H9 (cell line): Measurements from ENCODE around the gene RRAD. TPM values are rescaled to one million over a fixed set of nuclear protein-coding genes. Genes with fewer than 3 reads are reported as not detected.
A peak's percentile ranks its signal among the peaks of the same experiment; 100 is the strongest.

Source experiments
- DNase-seq: peaks from one replicate; pipeline ENCODE4 v3.0.0-alpha.2; 2017
- H2AFZ ChIP-seq: one replicate; pipeline ENCODE4 v1.6.1; 2013; ENCODE audit warnings: mild to moderate bottlenecking, low read length, control low read depth, moderate library complexity
- H2AK5ac ChIP-seq: 2 replicates; pipeline ENCODE4 v1.6.1; 2013; ENCODE audit warnings: low read length, control low read depth, mixed read lengths; ENCODE audit not compliant: insufficient read length
- H2BK120ac ChIP-seq: one replicate; pipeline ENCODE4 v1.6.1; 2013; ENCODE audit warnings: low read depth, mild to moderate bottlenecking, low read length, control low read depth, inconsistent platforms; ENCODE audit not compliant: poor library complexity, severe bottlenecking
- H2BK12ac ChIP-seq: 2 replicates; pipeline ENCODE4 v1.6.1; 2013; ENCODE audit warnings: low read length, control low read depth, mixed read lengths, low read depth; ENCODE audit not compliant: insufficient read length
- H2BK15ac ChIP-seq: 2 replicates; pipeline ENCODE4 v1.6.1; 2013; ENCODE audit warnings: low read depth, low read length, control low read depth
- H2BK20ac ChIP-seq: one replicate; pipeline ENCODE4 v1.6.1; 2013; ENCODE audit warnings: low read depth, mild to moderate bottlenecking, low read length, control low read depth, inconsistent platforms; ENCODE audit not compliant: poor library complexity, severe bottlenecking
- H2BK5ac ChIP-seq: 2 replicates; pipeline ENCODE4 v1.6.1; 2013; ENCODE audit warnings: low read length, control low read depth, mixed read lengths; ENCODE audit not compliant: insufficient read length
- H3K14ac ChIP-seq: 2 replicates; pipeline ENCODE4 v1.6.1; 2013; ENCODE audit warnings: low read length, control low read depth; ENCODE audit not compliant: insufficient read depth
- H3K18ac ChIP-seq: 2 replicates; pipeline ENCODE4 v1.6.1; 2013; ENCODE audit warnings: low read depth, mild to moderate bottlenecking, mixed read lengths, low read length, control low read depth; ENCODE audit not compliant: insufficient read length
- H3K23ac ChIP-seq: 2 replicates; pipeline ENCODE4 v1.6.1; 2013; ENCODE audit warnings: low read length, control low read depth, mixed read lengths, low read depth; ENCODE audit not compliant: insufficient read length
- H3K23me2 ChIP-seq: 2 replicates; pipeline ENCODE4 v1.6.1; 2013; ENCODE audit warnings: low read depth, mild to moderate bottlenecking, mixed read lengths, low read length, control low read depth; ENCODE audit not compliant: insufficient read length, poor library complexity, severe bottlenecking
- H3K27ac ChIP-seq: 2 replicates; pipeline ENCODE4 v1.5.1; 2013; ENCODE audit warnings: low read length, control low read depth, mixed read lengths, low read depth; ENCODE audit not compliant: insufficient read length
- H3K27me3 ChIP-seq: 2 replicates; pipeline ENCODE4 v1.6.1; 2013; ENCODE audit warnings: low read length, control low read depth, inconsistent platforms; ENCODE audit not compliant: insufficient read depth
- H3K4ac ChIP-seq: 2 replicates; pipeline ENCODE4 v1.6.1; 2013; ENCODE audit warnings: low read depth, mild to moderate bottlenecking, control low read depth, inconsistent platforms, low read length, moderate library complexity
- H3K4me1 ChIP-seq: 2 replicates; pipeline ENCODE4 v1.6.1; 2013; ENCODE audit warnings: low read length, control low read depth, inconsistent platforms; ENCODE audit not compliant: insufficient read depth
- H3K4me2 ChIP-seq: 2 replicates; pipeline ENCODE4 v1.6.1; 2013; ENCODE audit warnings: low read length, control low read depth, mixed read lengths; ENCODE audit not compliant: insufficient read length, insufficient read depth
- H3K56ac ChIP-seq: 2 replicates; pipeline ENCODE4 v1.6.1; 2013; ENCODE audit warnings: low read depth, mild to moderate bottlenecking, mixed read lengths, low read length, control low read depth; ENCODE audit not compliant: insufficient read length
- H3K79me1 ChIP-seq: 2 replicates; pipeline ENCODE4 v1.6.1; 2013; ENCODE audit warnings: low read depth, mild to moderate bottlenecking, moderate library complexity, low read length, control low read depth, inconsistent platforms; ENCODE audit not compliant: insufficient read depth, poor library complexity, severe bottlenecking
- H3K79me2 ChIP-seq: 2 replicates; pipeline ENCODE4 v1.6.1; 2013; ENCODE audit warnings: low read length, control low read depth, inconsistent platforms; ENCODE audit not compliant: insufficient read depth
- H3K9ac ChIP-seq: 2 replicates; pipeline ENCODE4 v1.6.1; 2013; ENCODE audit warnings: low read length, control low read depth, mixed read lengths; ENCODE audit not compliant: insufficient read length; ENCODE audit errors: extremely low read depth
- H3K9me3 ChIP-seq: one replicate; pipeline ENCODE4 v1.6.1; 2013; ENCODE audit warnings: low read depth, low read length, inconsistent platforms; ENCODE audit not compliant: control insufficient read depth
- H3T11ph ChIP-seq: one replicate; pipeline ENCODE4 v1.6.1; 2013; ENCODE audit warnings: mild to moderate bottlenecking, low read length, control low read depth, inconsistent platforms
- H4K20me1 ChIP-seq: one replicate; pipeline ENCODE4 v1.6.1; 2013; ENCODE audit not compliant: control insufficient read depth, insufficient read length, insufficient read depth
- H4K5ac ChIP-seq: 2 replicates; pipeline ENCODE4 v1.6.1; 2013; ENCODE audit warnings: low read depth, mild to moderate bottlenecking, mixed read lengths, low read length, control low read depth; ENCODE audit not compliant: insufficient read length
- H4K8ac ChIP-seq: replicated peaks from 2 replicates; pipeline ENCODE4 v1.6.1; 2013; ENCODE audit warnings: low read length, control low read depth, mixed read lengths, low read depth; ENCODE audit not compliant: insufficient read length
- H4K91ac ChIP-seq: 2 replicates; pipeline ENCODE4 v1.6.1; 2013; ENCODE audit warnings: low read depth, mild to moderate bottlenecking, moderate library complexity, mixed read lengths, low read length, control low read depth; ENCODE audit not compliant: insufficient read length
- H3K27ac Mint-ChIP-seq, 3 experiments: 2 replicates in 2 of 3; 3 replicates in 1 of 3; pipeline ENCODE4 v1.8.0; 2020 to 2021; ENCODE audit warnings: mixed read lengths in 3 of 3, mild to moderate bottlenecking in 1 of 3, moderate library complexity in 1 of 3
- H3K27me3 Mint-ChIP-seq: 2 replicates; pipeline ENCODE4 v1.8.0; 2021; ENCODE audit warnings: low read depth, mild to moderate bottlenecking, moderate library complexity, mixed read lengths
- H3K36me3 Mint-ChIP-seq, 3 experiments: 2 replicates in 2 of 3; 3 replicates in 1 of 3; pipeline ENCODE4 v1.8.0; 2020 to 2021; ENCODE audit warnings: low read depth in 3 of 3, mixed read lengths in 3 of 3; ENCODE audit not compliant: insufficient read depth in 1 of 3
- H3K4me1 Mint-ChIP-seq, 2 experiments: 2 replicates each; pipeline ENCODE4 v1.8.0; 2020; ENCODE audit warnings: mixed read lengths in 2 of 2
- H3K4me3 Mint-ChIP-seq, 2 experiments: 2 replicates in 1 of 2; 3 replicates in 1 of 2; pipeline ENCODE4 v1.8.0; 2020 to 2021; ENCODE audit warnings: mild to moderate bottlenecking in 2 of 2, mixed read lengths in 2 of 2, moderate library complexity in 1 of 2
- H3K9me3 Mint-ChIP-seq, 2 experiments: 2 replicates in 1 of 2; 3 replicates in 1 of 2; pipeline ENCODE4 v1.8.0; 2020; ENCODE audit warnings: mild to moderate bottlenecking in 2 of 2, mixed read lengths in 2 of 2, moderate library complexity in 1 of 2
- CTCF ChIP-seq: fragments of 200-600 bp; sonication (generic); conservative IDR thresholded peaks from 3 replicates; pipeline ENCODE4 v1.8.0; 2021; ENCODE audit warnings: antibody characterized with exemption, mild to moderate bottlenecking
- WGBS: extraction: QIAGEN DNeasy Blood & Tissue Kit; methylation state at CpG from one replicate; pipeline ENCODE4 v1.1.7; 2013; ENCODE audit warnings: missing lambda C conversion rate, low lambda C conversion rate, mixed read lengths; ENCODE audit not compliant: insufficient read length; ENCODE audit errors: extremely low coverage; 5-methylcytosine and 5-hydroxymethylcytosine counted together
- total RNA-seq: library from RNA; stranded (reverse); gene quantifications from 2 replicates; pipeline ENCODE4 v1.2.1, GENCODE V29; 2021

The RRAD gene
- total RNA-seq, 1 experiment from 2014 or later: 0.72 TPM

GRCh38 chr16:66908762-66909559 is 16.4 kb downstream of the RRAD start:
- no peak overlapping the region for H2BK20ac ChIP-seq
- no peak overlapping the region for H3K23ac ChIP-seq
- H3K23me2 ChIP-seq: no peaks in the 10 kb centered on the region
- no peaks in the 10 kb centered on the region for H3K79me2 ChIP-seq
- no CpG with 5 or more reads among the region's 14 CpGs for WGBS
- Mint-ChIP-seq H3K4me1 (peaks cover 2 to 15% of the 10 kb centered on the region in 2 experiments; a peak in 3 of 4 replicates), H3K9me3 (no peaks in the 10 kb centered on the region), H3K27ac (peak overlapping the region in 1 of 3 experiments; percentile 35; a peak in 1 of 7 replicates), H3K4me3 (no peak overlapping the region), H3K27me3 (peaks cover 26% of the 10 kb centered on the region), H3K36me3 (no peaks in the 10 kb centered on the region)
- H4K5ac ChIP-seq: no peak overlapping the region
- H3T11ph ChIP-seq: no peak overlapping the region
- H2AFZ ChIP-seq: no peak overlapping the region
- H4K20me1 ChIP-seq: no peaks in the 10 kb centered on the region
- H4K8ac ChIP-seq: no peak overlapping the region
- no peak overlapping the region for H2BK5ac ChIP-seq
- no peak overlapping the region for H2AK5ac ChIP-seq
- no peak overlapping the region for H3K4me2 ChIP-seq
- H3K4me1 ChIP-seq: no peaks in the 10 kb centered on the region
- no peak overlapping the region for H4K91ac ChIP-seq
- no peak overlapping the region for H3K18ac ChIP-seq
- H3K9ac ChIP-seq: no peak overlapping the region
- no peak overlapping the region for H2BK120ac ChIP-seq
- H3K79me1 ChIP-seq: no peaks in the 10 kb centered on the region
- H3K56ac ChIP-seq: no peak overlapping the region
- no peak overlapping the region for H3K4ac ChIP-seq
- no peak overlapping the region for H2BK15ac ChIP-seq
- H3K27ac ChIP-seq: no peak overlapping the region
- no peak for TF ChIP-seq CTCF
- H3K27me3 ChIP-seq: no peaks in the 10 kb centered on the region
- no peak overlapping the region for H3K14ac ChIP-seq
- H3K9me3 ChIP-seq: no peaks in the 10 kb centered on the region
- DNase-seq: no peak
- H2BK12ac ChIP-seq: no peak overlapping the region
